ENCODE data around the gene CRHR1. TPM values are rescaled to one million over a fixed set of nuclear protein-coding genes. Genes with fewer than 3 reads are reported as not detected.

CRHR1 gene
- polyA plus RNA-seq, 12 donors, result 0.27 to 0.72 (median 0.40) TPM; not detected in 8

DNA sequence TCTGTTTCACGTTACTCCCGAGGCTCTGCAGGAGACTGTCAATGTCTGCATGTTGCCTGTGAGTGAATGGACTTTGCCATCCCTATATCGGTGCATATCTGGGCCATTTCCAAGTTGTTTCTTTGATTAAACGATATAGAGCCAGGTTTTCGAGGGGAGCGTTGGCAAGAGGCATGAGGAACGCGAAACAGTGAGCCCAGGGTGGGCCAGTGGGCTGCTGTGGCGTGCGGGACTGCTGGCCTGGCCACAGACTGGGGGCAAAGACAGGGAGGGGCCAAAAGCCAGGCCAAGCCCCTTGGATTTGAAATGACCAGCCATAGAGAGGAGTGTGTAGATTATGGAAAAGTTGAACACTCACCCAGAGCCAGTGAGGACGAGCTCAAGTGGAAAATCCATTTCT lies 3.5 kb downstream of the CRHR1 start:
- DNase-seq, result no peak

- no peak for DNase-seq
Observed at GRCh38 chr17:45788057-45788456, 3.9 kb downstream of the CRHR1 start.

DNA sequence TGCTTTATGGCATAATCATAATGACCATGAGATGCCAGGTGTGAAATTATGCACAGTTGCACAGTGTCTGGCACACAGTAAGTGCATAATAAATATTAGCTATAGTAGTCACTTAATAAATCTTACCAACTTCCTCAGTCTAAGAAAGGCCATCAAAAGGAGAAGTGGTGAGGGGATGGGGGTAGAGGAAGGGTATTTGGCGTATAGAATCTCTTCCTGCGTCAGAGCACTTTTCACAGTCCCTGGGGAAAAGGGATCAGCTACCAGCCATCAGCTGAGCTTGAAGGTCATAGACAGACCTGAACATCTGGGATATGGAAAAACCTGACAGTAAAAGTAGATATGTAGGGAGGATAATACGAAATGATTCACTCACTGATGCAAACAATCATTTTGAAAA lies 5.8 kb downstream of the CRHR1 start:
- no peak for DNase-seq

GRCh38 chr17:45790296-45790922 lies 6.3 kb downstream of the CRHR1 start:
- no peak for DNase-seq

- no peak for DNase-seq
Observed at GRCh38 chr17:45791041-45791582, 7.0 kb downstream of the CRHR1 start.

- DNase-seq, result no peak
Observed at GRCh38 chr17:45791935-45792334, 7.8 kb downstream of the CRHR1 start.

- no peak for DNase-seq
Observed at GRCh38 chr17:45792437-45792836, 8.3 kb downstream of the CRHR1 start.

- DNase-seq, result no peak
Observed at GRCh38 chr17:45792995-45793755, 9.1 kb downstream of the CRHR1 start.

DNA sequence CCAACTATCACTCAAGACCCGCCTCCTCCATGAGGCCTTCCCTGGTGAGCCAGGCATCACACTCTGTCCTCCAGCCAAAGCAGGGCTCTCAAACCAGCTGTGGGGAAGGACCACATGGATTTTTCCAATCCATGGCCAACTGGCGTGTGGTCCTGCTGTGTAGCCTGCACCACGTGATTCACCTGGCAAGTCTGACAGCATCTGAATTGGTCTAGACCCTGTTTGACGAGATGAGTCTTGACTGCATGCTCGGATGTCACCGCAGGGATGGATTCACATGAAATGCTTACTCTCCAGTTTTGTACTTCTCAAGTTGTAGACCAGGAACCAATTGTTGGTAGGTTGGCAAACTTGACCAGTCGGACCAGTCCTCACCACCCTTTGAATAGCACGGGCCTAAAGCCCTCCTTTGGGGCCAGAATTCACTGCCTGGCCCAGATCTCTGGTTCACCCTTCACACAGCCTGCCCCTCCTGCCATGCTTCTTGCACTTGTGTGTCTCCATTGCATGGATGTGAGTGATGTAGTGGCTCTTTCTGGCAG lies 9.9 kb downstream of the CRHR1 start:
- DNase-seq, result no peak

GRCh38 chr17:45794840-45795239 lies 10.7 kb downstream of the CRHR1 start:
- no peak for DNase-seq

DNA sequence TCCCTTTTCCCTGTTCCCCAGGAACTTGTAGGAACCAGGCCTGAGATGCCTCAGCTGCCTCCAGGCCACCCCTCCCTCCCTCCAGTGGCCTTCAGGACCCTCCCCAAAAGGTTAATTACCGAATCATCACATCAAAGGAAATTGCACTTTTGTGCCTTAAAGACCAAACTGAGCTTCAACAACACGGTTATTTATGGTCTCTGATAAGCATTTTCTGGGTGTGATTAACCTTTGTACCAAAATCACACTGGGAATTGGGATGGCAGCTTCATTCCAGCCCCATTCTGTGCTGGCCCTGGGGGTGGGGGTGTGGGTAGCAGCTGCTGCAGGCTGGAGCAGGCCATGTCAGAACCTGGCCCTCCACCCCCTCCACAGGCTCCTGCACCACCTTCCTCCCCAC lies 16.7 kb downstream of the CRHR1 start:
- DNase-seq, result no peak

- no peak for DNase-seq
Observed at GRCh38 chr17:45801421-45801820, 17.3 kb downstream of the CRHR1 start.

DNA sequence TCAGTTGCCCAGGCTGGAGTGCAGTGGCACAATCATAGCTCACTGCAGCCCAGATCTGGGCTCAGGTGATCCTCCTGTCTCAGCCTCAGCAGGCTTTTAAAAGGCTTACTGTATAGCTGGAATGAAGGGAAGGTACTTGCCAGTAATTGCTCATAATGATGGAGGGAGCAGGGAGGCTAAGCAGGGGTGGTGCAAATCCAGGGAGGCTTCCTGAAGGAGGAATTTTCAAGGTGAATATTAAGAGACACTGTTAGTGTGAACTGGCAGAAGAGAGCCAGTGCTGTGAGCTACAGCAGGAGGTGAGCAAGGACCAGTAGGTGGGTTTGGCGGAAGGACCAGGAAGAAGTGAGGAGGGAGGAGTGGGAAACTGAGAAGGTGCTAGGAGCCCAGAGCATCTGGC lies 24.7 kb downstream of the CRHR1 start:
- no peak for DNase-seq

DNA sequence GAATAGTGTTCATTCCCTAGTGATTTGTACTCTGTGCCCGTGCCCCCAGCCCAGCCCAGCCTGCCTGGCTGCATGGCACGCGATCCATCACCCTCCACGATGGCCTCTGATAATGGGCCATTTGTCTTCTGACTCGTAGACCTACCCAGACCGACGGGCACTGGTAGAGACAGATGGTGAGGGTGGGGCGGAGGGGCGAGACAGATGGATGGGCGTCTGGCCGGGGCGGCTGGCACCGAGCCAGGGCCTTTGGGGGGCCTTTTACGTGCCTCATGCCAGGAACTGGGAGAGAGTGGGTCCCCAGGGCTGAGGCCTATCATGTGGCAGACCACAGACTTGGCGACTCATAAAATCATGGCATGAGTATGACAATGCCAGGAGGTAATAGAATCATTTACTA lies 25.4 kb downstream of the CRHR1 start:
- DNase-seq, result no peak

DNA sequence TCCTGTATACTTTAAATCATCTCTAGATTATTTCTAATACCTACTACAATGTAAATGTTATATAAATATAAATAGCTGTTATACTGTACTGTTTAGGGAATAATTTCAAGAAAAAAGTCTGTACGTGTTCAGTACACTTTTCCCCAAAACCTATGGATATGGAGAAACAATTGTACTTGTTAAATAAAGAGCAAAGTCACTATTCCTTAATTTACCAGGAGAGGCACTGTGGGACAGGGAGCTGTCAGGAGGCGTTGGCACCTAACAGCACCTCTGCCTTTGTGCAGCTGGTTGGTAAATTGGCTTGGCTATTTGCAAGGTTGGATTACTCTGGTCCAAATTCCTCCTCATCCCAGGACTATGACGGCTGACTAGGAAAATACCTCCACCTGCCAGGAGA lies 28.0 kb downstream of the CRHR1 start:
- no peak for DNase-seq

DNA sequence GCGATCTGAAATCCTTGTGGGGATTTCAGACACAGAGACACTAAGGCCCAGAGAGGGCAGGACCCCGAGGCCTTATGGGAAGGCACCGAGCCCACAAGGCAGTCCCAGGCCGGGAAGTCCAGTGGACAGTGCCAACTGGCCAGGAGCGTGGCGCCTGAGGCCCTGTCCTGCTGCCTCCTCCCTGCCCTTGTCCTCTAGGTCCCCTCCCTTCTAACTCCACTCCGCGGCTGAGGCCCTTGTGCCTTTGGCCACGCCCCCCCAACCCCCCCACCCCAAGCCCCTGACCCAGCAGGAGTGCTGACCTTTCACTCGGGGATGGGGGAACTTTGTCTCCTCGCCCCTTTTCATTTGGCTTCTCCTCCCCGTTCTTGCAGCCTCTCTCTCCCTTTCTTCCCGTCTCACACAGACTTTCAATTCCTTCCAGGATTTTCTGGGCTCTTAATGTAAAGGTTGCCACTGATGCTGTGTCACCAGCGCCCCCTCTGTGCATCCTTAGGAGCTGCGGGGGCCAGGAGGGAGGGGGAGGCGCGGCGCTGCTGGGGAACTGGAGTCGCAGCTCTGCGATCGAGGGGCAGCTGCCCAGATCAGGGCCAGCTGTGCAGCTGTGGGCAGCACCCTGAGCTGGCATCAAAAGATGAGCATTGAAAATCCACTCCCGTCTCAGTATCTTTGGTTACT lies 29.1 kb downstream of the CRHR1 start:
- DNase-seq, result no peak

DNA sequence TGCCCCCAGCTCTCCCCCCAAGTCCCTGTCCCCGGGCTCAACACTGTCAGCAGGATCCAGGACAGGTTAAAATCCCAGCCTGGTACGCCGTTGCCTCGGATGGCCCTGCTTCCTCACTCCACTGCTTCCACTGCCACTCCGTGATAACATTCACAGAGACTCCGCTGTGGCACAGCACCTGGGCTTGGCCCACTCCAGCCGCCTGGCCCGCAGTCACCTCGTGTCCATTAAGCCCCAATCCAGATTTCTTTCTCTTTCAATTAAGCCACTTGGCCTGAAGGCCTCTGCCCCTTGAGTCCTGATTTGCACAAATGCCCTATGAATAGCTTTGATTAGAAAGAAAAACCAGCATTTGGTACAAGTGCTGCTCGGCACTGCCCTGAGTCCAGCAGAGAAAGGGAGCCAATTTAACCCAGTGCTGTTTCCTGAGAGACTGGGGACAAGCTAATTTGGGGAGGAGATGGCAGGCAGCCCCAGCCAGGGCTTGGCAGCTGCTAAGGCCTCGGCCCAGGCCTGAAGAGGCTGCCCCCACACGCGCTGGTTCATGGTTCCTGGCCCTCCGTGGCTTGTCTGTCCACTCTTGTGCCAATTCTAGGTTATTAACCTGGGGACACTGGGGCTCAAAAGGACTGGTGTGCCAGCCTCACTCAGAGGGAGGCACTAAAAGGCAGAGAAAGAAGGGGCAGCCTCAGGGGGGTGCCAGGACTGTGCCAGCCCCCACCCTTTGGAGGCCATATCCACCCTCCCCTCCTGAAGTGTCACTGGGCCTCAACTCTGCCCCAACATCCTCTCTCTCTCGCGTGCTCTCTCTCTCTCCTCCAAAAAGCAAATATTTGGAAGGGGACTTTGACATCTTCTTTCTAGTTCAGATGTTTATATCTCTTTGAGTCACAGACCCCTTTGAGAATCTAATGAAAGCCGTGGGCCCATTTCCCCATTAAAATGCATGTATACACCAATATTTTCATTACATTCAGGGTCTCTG lies 30.8 kb downstream of the CRHR1 start:
- no peak for DNase-seq

- DNase-seq, result no peak
Observed at GRCh38 chr17:45815752-45816151, 31.6 kb downstream of the CRHR1 start.

DNA sequence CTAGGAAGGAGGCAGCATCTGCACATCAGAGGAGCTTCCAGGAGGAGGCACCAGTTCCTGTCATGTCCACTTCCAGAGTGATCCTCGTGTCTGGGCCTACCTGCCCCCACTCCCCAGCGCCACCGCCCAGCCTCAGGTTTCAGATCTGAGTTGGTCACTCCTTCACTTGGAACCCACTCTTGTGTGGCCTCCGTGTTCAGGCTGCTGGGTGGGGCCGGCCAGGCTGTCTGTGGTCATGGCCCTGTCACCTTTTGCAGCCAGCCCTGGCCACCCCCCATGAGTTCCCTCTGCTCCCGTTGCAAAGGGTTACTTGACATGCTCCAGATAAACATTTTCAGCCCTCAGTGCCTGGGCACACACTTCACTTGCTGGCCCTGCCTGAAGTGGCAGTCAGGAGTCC lies 33.9 kb downstream of the CRHR1 start:
- DNase-seq, result no peak

DNA sequence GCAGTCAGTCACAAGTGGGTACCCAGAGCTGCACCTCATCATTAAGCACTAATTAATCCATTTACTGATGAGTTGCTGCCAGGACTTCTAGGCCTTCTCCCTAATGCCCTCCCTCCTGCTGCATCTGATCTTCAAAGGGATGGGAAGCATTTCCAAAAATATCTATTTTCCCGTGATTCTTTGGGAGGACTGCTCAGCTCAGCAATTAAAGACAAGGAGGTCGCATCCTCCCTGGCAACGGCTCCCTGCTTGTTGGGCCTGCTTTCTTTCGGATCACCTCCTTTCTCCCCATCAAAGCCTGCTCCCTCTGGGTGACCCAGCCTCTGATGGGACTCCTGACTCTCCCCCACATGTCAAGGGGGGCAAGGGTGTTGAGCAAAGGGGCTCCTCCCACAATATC lies 34.6 kb downstream of the CRHR1 start:
- DNase-seq, result no peak

DNA sequence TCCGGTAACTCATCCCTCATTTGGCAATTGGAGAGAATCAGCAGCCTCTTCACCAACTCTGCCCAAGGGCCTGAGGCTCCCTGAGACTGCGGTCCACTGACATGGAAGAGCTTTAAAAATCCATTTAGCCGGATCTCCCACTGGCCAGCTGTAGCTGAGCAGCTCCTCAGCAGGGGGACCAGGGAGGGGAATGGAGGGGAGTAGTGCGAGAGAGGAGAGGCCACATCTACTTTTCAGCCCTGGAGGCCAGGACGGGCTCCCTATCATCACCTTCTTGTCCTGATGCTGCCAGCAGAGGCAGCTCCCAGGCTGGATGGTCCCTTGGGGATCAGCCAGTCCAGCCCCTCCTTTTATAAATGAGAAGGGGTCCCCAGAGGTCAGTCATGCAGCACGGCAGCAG lies 35.5 kb downstream of the CRHR1 start:
- DNase-seq, result no peak
